HG03159 (cell line): ENCODE measurements around the gene NDUFAB1.
"Not testable (repeated sequence)": the region's sequence is repeated elsewhere in the genome, so short reads cannot be mapped to it uniquely, and the experiment has no call there.

Experiments used
- ATAC-seq: cut with Tn5 transposase; IDR thresholded peaks from one replicate; pipeline ENCODE4 v1.9.1; 2021; ENCODE audit warnings: mild to moderate bottlenecking, moderate library complexity; ENCODE audit not compliant: unreplicated experiment

Gene NDUFAB1

DNA sequence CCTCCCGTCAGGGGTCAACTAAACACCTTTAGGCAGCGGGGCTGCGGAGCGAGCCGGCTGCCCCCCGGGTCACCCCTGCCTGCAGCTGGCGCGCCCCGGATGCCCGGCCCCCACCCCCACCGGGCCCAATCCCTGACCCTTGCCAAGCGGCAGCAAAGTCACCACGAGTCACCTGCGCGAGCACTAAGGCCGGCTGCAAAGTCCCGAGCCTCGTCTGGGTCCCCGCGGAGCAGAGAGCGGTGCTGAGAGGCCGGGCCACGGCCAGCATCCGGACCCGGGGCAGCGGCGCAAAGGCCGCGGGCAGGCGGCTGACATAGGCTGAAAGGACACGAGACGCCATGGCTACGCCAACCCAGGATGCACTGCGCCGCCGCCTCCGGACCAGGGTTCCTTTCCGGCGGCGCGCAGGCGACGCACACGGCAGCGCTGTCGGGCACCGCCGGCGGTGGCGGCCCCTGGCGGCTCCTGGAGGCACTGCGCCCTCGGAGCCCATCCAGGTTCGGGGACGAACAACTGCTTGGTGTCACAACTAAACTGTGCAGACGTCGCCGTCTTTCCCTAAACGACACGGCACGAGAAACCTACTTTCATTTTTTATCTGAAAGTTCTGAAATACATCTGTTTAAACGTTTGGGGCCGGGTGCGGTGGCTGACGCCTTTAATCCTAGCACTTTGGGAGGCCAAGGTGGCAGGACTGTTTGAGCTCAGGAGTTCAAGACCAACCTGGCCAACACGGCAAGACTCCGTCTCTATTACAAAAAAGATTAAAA, at the start of gene NDUFAB1:
Gene NDUFAB1 (minus strand): TSS at position 366 of the 770 bp plus-strand sequence. CDS start 26 bp downstream, at position 340.
- ATAC-seq, result peak; percentile 86

DNA sequence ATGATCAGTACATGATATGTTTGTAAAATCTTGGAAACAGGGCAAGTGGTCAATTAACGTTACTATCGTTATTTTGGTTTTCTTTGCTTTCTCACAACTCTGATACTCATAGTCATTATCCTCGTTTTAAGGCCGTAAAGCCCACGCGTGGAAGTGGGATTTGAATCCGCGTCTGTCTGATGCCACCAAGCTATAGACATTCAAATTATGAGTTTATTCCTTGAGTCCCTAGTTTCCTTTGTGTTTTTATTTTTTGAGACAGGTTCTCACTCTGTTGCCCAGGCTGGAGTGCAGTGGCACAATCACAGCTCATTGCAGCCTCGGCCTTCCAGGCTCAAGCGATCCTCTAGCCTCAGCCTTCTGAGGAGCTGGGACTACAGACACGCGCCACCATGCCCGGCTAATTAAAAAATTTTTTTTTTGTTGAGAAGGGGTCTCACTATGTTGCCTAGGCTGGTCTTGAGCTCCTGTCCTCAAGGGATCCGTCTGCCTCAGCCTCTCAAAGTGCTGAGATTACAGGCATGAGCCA, 46.2 kb upstream of the NDUFAB1 start:
- no peak for ATAC-seq

DNA sequence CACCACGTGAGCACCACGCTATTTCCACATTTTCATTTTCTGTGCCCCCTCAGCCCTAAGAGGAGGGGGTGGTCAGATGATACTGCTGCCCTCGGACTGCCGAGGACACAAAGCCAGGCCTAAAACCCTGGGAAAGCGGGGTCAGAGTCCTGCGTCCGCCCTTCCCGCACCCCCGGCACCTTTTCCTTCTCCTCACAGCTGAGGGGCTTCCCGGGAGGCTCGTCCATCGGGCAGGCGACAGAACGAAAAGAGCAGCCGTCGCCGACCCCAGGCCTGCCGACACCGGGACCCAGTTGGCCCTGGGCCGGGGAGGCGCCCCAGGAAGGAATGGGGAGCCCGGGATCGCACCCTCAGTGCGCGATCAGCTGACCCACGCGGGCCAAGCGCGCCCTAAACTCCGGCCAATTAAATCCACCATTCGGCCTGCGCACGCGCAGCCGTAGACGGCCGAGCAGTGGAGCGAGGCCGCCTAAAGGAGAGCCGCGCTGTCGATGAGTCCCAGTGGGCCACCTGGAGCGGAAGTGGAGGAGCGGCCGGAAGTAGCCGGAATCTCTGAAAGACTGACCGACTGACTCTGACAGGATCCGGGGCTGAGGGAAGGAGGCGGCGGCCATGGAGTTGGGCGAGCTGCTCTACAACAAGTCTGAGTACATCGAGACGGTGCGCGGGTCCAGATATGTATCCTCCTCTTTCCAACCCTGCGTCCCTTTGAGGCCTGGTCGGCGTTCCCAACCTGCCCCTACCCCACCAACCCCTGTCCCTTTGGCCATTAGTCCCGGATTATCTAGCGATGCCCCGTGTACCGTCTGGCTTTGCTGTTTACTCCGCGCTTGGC, 45.0 kb upstream of the NDUFAB1 start, which contains the start of the genes DCTN5 and PALB2:
Gene DCTN5 (plus strand): TSS at position 536 of the 835 bp plus-strand sequence. CDS start 77 bp downstream, at position 613.
Gene PALB2 (minus strand): TSS at position 380 of the 835 bp plus-strand sequence. CDS start 153 bp downstream, at position 227.
- peak; percentile 92 for ATAC-seq

DNA sequence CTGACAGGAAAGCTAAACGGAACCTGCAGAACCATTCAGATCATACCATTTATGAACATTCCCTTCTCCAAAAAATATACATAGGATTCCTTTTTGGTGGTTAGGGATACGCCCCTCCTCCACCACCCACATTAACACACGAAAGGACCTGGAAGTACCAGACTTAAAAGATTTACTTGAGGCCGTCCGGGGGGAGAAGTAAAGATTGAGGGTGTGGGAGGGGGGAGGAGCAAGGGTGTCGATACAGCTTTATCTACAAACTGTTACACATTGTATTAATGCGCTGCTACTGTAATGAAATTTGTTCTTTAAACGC, 44.5 kb upstream of the NDUFAB1 start:
- no peak for ATAC-seq

DNA sequence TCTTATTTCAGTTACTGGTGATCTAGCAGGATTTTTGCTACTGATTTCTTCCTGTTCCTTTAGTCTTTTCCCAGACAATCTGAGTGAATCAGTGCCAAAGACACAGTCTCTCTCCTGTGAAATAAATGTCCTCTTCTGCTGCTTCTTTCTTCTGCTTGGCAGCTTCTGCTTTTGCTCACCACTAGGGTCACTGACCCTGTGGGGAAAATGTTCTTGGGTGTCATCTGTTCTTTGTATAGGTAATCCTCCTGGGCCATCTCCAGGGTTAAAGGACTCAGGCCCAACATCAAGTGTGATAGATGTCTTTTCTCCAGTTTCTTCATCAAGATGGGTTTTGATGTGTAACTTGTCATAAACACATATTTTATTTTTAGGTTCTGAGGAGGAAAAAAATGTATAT, 39.8 kb upstream of the NDUFAB1 start:
- ATAC-seq, result no peak

DNA sequence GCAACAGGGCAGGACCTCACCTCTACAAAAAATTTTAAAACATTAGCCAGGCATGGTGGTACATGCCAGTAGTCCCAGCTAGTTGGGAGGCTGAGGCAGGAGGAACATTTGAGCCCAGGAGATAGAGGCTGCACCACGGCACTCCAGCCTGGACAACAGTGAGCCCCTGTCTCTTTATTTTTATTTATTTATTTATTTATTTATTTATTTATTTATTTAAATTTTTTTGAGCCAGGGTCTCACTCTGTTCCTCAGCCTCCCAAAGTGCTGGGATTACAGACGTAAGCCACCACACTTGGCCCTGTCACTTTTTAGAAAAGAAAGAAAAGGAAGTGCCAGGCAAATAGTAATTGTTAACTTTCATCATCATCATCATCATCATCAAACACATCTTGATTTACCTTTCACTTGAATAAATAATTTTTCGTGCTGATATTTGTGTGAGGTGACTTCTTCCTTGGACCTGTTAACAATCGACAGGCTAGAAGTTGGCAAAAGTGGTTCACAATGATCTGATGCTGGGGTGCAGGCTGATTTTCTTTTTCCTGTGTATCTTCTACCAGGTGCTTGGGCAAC, 38.4 kb upstream of the NDUFAB1 start:
- ATAC-seq, result no peak

DNA sequence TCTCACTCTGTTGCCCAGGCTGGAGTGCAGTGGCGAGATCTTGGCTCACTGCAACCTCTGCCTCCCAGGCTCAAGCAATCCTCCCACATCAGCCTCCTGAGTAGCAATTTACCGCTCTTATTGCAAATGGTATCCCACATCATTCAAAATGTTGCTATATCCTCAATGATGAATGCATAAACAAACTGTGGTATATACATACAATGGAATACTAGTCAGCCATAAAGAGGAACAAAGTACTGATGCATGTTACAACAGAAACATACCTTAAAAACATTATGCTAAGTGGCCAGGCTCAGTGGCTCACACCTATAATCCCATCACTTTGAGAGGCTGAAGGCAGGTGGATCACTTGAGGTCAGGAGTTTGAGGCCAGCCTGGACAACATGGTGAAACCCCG, 35.8 kb upstream of the NDUFAB1 start:
- ATAC-seq, result not testable (repeated sequence)

DNA sequence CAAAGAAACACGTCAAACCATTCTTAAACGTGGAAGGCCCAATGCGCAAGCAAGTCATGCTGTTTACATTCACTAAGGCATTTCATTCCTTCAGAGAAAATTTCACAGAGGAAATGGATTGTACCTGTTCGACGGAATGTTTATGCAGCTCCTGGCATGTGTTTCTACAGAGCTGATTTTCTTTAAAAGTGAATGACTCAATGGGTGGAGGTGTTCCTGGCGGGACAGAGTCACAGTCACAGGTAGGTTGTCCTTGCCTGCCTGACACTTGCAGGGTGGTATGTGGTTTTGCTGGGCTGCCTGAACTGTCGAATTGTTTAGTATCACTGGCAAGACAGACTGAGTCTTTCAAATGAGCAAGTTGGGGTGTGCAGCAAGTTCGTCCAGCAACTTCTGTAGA, 33.4 kb upstream of the NDUFAB1 start:
- no peak for ATAC-seq

DNA sequence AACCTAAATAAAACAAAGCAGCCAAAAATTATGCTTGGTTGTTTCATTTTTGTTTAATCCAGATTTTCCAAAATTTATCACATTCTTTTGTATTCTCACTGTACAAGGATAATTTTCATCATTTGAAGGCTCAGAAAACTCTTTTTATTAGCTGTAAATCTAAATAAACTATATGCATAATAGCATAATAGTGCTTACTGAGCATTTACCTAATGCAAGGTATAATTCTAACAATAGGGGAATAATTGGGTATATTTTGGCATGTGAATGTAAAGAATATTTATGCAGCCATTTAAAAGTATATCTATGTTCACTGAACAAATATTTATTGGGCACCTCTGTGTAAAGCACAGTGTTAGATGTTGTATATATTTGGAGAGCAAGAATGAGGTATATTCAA, 28.0 kb upstream of the NDUFAB1 start:
- no peak for ATAC-seq

DNA sequence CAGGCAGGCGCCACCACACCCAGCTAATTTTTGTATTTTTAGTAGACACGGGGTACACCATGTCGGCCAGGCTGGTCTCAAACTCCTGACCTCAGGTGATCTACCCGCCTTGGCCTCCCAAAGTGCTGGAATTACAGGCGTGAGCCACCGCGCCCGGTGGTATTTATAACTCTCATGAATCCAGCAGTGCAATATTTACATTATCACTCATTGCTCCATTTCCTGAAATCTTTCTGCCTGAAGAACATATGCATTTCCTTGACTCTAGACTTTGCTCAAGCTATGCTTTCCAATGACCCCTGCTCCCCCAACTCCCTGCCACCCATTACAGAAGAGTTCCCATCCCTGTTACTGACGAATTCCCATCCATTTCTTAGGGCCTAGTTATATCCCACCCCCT, 19.7 kb upstream of the NDUFAB1 start:
- no peak for ATAC-seq

DNA sequence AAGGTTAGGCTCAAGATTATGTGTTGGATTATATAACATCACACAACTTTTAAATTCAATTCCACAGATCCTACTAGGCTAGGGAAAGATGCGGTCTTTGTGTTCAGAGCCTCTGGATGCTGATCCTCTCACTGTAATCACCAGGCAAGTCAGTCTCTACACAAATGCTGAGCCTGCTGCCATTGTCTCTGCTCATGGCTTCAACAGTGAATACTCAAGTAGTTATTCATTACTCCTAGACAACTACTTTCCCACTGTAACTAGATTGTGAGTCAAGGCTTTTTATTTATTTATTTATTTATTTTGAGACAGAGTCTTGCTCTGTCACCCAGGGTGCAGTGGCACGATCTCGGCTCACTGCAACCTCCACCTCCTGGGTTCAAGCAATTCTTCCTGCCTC, 15.8 kb upstream of the NDUFAB1 start:
- no peak for ATAC-seq

DNA sequence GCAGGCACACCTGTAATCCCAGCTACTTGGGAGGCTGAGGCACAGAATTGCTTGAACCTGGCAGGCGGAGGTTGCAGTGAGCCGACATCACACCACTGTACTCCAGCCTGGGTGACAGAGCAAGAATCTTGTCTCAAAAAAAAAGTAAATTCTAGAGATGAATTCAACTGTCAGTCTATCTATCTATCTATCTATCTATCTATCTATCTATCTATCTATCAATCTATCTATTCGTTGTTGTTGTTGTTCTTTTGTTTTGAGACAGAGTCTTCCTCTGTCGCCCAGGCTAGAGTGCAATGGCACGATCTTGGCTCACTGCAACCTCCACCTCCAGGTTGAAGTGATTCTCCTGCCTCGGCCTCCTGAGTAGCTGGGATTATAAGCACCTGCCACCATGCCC, 14.8 kb upstream of the NDUFAB1 start:
- not testable (repeated sequence) for ATAC-seq

DNA sequence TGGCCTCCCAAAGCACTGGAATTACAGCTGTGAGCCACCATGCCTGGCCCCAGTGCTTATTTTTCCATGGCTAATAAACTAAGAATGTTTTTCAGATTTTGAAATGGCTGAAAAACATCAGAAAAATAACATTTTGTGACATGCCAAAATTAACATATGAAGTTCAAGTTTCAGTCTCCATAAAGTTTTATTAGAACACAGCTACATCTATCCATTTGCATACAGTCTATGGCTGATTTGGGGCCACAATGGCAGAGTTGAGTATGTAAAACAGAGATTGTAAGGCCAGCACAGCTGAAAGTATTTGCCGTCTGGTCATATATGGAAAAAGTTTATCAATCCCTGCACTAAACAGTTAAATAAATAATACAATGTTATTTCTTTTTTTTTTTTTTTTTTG, 13.8 kb upstream of the NDUFAB1 start:
- no peak for ATAC-seq

DNA sequence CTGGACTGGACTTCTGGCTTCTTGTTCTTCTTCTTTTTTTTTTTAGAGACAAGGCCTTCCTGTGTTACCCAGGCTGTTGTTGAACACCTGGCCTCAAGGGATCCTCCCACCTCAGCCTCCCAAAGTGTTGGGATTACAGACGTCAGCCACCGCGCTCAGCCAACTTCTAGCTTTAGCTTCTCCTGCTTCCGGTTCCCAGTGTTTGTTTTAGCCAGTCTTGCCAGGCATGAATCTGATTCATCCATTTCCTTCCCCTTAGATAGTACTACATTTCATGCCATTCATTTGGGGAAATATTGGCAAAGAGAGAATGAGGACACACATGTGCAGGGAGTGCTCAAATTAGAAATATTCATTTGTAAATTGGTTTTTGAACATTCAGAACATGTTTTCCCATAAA, 12.1 kb upstream of the NDUFAB1 start:
- no peak for ATAC-seq

DNA sequence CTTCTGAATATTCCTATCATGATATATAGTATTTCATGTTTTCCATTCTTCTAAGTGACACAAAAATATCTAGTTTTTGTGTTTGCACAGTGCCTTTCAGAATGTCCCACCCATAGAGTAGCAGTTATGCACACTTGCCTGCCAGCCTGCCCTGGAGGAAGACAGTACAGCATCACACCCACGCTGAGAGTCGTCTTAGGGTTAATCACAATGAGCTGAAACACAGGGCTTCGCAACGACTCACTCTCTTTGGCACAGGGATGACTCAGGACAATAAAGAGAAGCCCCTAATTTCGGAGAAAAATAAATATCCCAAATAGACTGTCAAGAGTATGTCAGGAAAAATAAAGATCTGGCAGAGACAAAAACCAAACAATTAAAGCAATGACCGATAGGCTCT, 11.6 kb upstream of the NDUFAB1 start:
- ATAC-seq, result no peak

DNA sequence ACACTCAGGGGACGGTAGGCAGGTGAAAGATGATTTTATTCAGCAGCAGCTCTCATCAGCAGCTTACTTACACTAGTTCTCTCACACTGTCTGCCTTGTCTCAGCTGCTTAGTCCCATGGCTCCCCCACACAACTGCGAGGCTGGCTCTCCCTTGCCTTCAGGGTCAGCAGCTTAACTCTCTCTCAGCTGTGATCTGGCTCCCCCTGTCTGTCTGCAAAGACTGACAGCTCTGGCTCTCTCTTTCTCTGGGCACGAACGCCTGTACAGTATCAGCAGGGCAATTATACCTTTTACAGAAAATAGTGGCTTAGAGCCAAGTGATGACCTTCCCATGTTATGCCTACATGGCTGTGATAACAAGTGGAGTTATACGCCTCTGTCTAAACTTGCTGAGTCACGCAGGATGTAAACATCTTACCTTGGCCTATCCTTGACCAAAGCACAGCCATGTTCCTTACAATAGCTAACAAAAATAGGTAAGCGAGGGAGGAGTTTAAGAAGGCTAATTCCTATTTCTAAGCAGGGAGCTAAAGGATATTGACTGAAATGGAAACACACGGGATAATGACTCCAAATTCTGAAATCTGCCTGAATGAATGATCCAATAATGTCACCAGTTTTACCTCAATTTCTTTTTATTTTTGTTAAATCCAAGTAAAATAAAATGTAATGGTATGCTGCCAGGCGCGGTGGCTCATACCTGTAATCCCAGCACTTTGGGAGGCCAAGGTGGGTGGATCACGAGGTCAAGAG, 1.1 kb upstream of the NDUFAB1 start:
- ATAC-seq, result no peak

DNA sequence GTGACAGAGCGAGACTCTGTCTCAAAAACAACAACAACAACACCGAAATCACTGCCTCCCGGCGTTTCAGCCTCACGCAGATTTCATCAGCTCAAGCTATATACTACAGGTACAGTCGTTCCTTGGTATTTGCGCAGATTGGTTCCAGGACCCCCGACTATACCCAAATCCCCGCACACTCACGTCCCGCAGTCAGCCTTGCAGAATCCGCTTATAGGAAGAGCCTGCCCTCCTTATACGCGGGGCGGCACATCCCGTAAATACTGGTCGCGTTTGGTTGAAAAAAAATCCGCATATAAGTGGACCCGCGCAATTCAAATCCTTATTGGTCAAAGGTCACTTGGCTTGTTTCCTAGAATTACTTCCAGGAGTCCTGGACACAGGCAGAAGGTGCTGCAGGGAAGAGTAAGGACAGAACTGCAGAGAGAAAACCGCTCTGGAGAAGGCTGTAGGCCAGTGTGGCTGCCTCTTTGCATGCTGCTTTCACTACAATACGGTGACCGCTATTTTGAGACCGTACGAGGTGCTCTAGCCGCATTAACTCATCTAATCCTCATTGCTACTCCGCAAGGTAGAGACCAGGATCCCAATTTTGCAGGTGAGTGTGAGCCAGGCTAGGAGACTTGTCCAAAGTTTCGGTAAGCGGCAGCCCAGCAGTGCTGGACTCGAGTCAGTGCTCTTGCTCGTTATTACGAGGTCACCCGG, 718 bp downstream of the NDUFAB1 start:
- ATAC-seq, result peak; percentile 28

DNA sequence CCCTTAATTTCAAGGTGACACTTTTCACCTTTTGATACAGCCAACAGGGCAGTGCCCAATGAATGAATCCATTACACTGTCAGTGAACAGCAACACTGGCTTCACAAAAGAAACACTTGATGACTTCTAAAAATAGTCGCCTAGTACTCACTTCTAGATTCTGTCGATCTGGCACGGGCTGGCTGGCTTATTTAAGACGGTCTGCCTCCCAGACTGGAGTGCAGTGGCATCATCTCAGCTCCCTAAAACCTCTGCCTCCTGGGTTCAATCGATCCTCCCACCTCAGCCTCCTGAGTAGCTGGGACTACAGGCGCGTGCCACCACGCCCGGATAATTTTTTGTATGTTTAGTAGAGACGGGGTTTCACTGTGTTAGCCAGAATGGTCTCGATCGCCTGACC, 1.9 kb downstream of the NDUFAB1 start:
- ATAC-seq, result no peak

DNA sequence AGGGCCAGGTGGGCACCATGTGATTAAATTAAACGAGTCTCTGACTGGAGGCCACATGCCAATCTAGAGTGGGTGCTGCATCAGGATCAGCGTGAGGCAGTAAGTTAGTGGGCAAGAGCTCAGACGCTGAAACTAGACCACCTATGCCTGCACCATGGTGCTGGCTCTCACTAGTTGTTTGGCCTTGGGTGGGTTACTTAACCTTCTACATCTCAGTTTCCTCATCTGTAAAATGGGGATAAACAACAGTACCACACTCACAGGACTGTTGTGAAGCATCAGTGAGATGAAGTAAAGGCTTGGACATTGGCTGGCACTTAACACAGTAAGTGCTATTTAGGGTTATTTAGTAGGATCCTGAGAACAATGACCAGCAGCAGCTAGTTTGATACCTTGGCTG, 5.9 kb downstream of the NDUFAB1 start:
- ATAC-seq, result no peak

DNA sequence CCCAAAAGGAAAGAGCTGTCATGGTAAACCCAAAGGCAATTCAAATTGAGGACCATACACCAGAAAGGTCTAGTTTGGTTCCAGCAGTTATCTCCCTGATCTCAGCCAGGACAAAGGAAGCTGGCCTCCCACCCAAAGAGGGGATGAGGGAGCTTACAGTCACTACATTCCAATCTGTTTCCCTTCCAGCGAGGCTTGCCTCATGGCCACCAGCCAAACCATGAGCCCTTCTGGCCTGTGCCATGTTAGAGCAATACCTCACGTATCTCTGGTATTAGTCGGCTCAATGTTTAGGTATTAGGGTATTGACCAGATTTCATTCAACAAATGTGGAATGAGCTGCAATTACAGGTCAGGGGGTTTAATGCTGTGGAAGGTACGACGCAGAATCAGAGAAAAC, 8.4 kb downstream of the NDUFAB1 start:
- ATAC-seq, result no peak
